C4-2B (cell line): ENCODE data around the gene ETS1.

ENCODE experiments used
- CTCF ChIP-seq: fragments of 450-650 bp; conservative IDR thresholded peaks from 2 replicates; pipeline ENCODE4 v1.5.1; 2017; ENCODE audit warnings: mild to moderate bottlenecking
- ZFX ChIP-seq: fragments of 450-650 bp; IDR thresholded peaks from 2 replicates; pipeline ENCODE4 v1.6.1; 2017

GRCh38 chr11:128527046-128527445 is 60.3 kb downstream of the ETS1 start:
- TF ChIP-seq CTCF (no peak), ZFX (no peak)
